ENCODE data around the gene AHDC1. TPM values are rescaled to one million over a fixed set of nuclear protein-coding genes. Genes with fewer than 3 reads are reported as not detected.

Gene AHDC1
- total and polyA plus RNA-seq, 2 experiments from 2014 or later = 13.3 to 14.4 TPM

- no peak for DNase-seq (ENCODE audit: low spot score)
- H3K27ac ChIP-seq = peak overlapping the region; percentile 100
- H3K4me3 ChIP-seq = no peak overlapping the region
- no peaks in the 10 kb centered on the region for H4K20me1 ChIP-seq (ENCODE audit: insufficient read depth, poor library complexity, severe bottlenecking)
- peaks cover 57% of the 10 kb centered on the region for H3K79me2 ChIP-seq
- H3K36me3 ChIP-seq (replicated peaks; ENCODE audit: insufficient read depth, low read depth) = no peaks in the 10 kb centered on the region
- 78% methylated on average over 7 of the region's 7 CpGs for WGBS (ENCODE audit: low lambda C conversion rate, missing lambda C conversion rate)
- no peak for TF ChIP-seq EZH2phosphoT487 (IDR thresholded peaks at IDR 0.05; ENCODE audit: low read depth, severe bottlenecking, unreplicated experiment)
- TF ChIP-seq, protein P1, sequence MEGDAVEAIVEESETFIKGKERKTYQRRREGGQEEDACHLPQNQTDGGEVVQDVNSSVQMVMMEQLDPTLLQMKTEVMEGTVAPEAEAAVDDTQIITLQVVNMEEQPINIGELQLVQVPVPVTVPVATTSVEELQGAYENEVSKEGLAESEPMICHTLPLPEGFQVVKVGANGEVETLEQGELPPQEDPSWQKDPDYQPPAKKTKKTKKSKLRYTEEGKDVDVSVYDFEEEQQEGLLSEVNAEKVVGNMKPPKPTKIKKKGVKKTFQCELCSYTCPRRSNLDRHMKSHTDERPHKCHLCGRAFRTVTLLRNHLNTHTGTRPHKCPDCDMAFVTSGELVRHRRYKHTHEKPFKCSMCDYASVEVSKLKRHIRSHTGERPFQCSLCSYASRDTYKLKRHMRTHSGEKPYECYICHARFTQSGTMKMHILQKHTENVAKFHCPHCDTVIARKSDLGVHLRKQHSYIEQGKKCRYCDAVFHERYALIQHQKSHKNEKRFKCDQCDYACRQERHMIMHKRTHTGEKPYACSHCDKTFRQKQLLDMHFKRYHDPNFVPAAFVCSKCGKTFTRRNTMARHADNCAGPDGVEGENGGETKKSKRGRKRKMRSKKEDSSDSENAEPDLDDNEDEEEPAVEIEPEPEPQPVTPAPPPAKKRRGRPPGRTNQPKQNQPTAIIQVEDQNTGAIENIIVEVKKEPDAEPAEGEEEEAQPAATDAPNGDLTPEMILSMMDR (IDR thresholded peaks at IDR 0.05; ENCODE audit: poor library complexity) = no peak
- no peak for TF ChIP-seq EZH2 (IDR thresholded peaks at IDR 0.05; ENCODE audit: borderline replicate concordance)
- no peaks in the 10 kb centered on the region for H3K9me3 ChIP-seq (ENCODE audit: low read depth)
- no peak overlapping the region for H2AFZ ChIP-seq
- H3K4me2 ChIP-seq = no peak overlapping the region
- no peaks in the 10 kb centered on the region for H3K9me2 ChIP-seq (replicated peaks; ENCODE audit: insufficient read depth)
- H3K4me1 ChIP-seq (ENCODE audit: insufficient read depth) = peaks cover 55% of the 10 kb centered on the region
- H3K27me3 ChIP-seq = no peaks in the 10 kb centered on the region
These were observed 59.1 kb downstream of the AHDC1 start for GRCh38 chr1:27544834-27545233.

DNA sequence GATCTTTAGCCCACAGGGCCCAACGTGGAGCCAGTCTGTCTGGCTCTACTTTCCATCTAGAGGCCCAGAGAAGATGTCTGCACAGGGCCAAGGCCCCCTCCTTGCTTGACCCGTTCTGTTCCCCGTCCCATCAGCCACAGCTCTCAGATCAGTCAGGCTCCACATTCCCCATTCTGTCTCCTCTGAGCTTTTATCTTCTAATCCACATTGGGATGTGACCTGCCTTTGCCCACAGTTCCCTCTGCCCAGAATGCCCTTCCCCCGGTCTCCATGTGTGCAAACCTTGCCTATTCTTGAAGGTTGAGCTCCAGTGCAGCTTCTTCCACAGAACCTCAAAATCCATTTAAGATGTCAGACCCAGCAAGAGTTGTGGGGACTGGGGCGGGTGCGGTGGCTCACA lies 60.7 kb downstream of the AHDC1 start:
- peaks cover 65% of the 10 kb centered on the region for H3K4me1 ChIP-seq (ENCODE audit: insufficient read depth)
- no peak for DNase-seq (ENCODE audit: low spot score)

GRCh38 chr1:27542463-27543273 lies 61.3 kb downstream of the AHDC1 start:
- peak; percentile 95 for DNase-seq (ENCODE audit: low spot score)
- Histone ChIP-seq H4K20me1 (ENCODE audit: insufficient read depth, poor library complexity, severe bottlenecking) (no peaks in the 10 kb centered on the region), H3K27ac (peak overlapping the region; percentile 100), H2AFZ (no peak overlapping the region), H3K9me3 (ENCODE audit: low read depth) (no peaks in the 10 kb centered on the region), H3K4me3 (no peak overlapping the region), H3K79me2 (peaks cover 75% of the 10 kb centered on the region), H3K36me3 (replicated peaks; ENCODE audit: insufficient read depth, low read depth) (no peaks in the 10 kb centered on the region), H3K4me2 (no peak overlapping the region), H3K4me1 (ENCODE audit: insufficient read depth) (peaks cover 71% of the 10 kb centered on the region), H3K9me2 (replicated peaks; ENCODE audit: insufficient read depth) (no peaks in the 10 kb centered on the region), H3K27me3 (no peaks in the 10 kb centered on the region)
- no peak for TF ChIP-seq EZH2 (IDR thresholded peaks at IDR 0.05; ENCODE audit: borderline replicate concordance)
- TF ChIP-seq EZH2phosphoT487 (IDR thresholded peaks at IDR 0.05; ENCODE audit: low read depth, severe bottlenecking, unreplicated experiment) = no peak
- TF ChIP-seq, protein P1 (IDR thresholded peaks at IDR 0.05; ENCODE audit: poor library complexity) = no peak
- 47% methylated on average over 19 of the region's 19 CpGs for WGBS (ENCODE audit: low lambda C conversion rate, missing lambda C conversion rate)

More for the DNA sequence above, 60.7 kb downstream of the AHDC1 start:
- no peaks in the 10 kb centered on the region for H3K9me3 ChIP-seq (ENCODE audit: low read depth)
- peak overlapping the region; percentile 100 for H3K27ac ChIP-seq
- TF ChIP-seq EZH2phosphoT487 (IDR thresholded peaks at IDR 0.05; ENCODE audit: low read depth, severe bottlenecking, unreplicated experiment) (no peak), EZH2 (IDR thresholded peaks at IDR 0.05; ENCODE audit: borderline replicate concordance) (no peak)
- TF ChIP-seq, protein P1 (IDR thresholded peaks at IDR 0.05; ENCODE audit: poor library complexity) = no peak
- WGBS (ENCODE audit: low lambda C conversion rate, missing lambda C conversion rate) = 74% methylated on average over 6 of the region's 6 CpGs
- H3K4me2 ChIP-seq = no peak overlapping the region
- H2AFZ ChIP-seq = no peak overlapping the region
- H3K27me3 ChIP-seq = no peaks in the 10 kb centered on the region
- H3K4me3 ChIP-seq = no peak overlapping the region
- H3K36me3 ChIP-seq (replicated peaks; ENCODE audit: insufficient read depth, low read depth) = no peaks in the 10 kb centered on the region
- H3K79me2 ChIP-seq = peaks cover 71% of the 10 kb centered on the region
- no peaks in the 10 kb centered on the region for H3K9me2 ChIP-seq (replicated peaks; ENCODE audit: insufficient read depth)
- no peaks in the 10 kb centered on the region for H4K20me1 ChIP-seq (ENCODE audit: insufficient read depth, poor library complexity, severe bottlenecking)
